PC-9 (cell line): ENCODE results near the gene CFAP61.

ENCODE experiments used
- CTCF ChIP-seq: fragments of 200-600 bp; sonication (generic); conservative IDR thresholded peaks from 2 replicates; pipeline ENCODE4 v1.6.1; 2017; ENCODE audit warnings: mixed run types, antibody characterized with exemption, mild to moderate bottlenecking, moderate library complexity
- EZH2 ChIP-seq: fragments of 200-600 bp; sonication (generic); IDR thresholded peaks from 2 replicates; pipeline ENCODE4 v1.8.0; 2017; ENCODE audit warnings: antibody characterized with exemption, low read depth

GRCh38 chr20:20235681-20236080, 183.3 kb downstream of the CFAP61 start:
- no peak for TF ChIP-seq CTCF
- no peak for TF ChIP-seq EZH2
